ENCODE results near the gene STK39.

- TF ChIP-seq GATA2 (IDR thresholded peaks at IDR 0.05; ENCODE audit: low read depth, low read length), result no peak
- TF ChIP-seq GATA3 (IDR thresholded peaks at IDR 0.05; ENCODE audit: low read depth, low read length), result no peak
Measured at GRCh38 chr2:168237741-168238140, 9.7 kb downstream of the STK39 start.

All from SH-SY5Y (cell line).